T1000 (cell line): ENCODE data around the gene PLAC8L1.
"Not testable (repeated sequence)": the region's sequence is repeated elsewhere in the genome, so short reads cannot be mapped to it uniquely, and the experiment has no call there.

ENCODE experiments used
- DNase-seq: peaks from one replicate; lab custom pipeline; 2025; ENCODE audit warnings: mixed read lengths; lab: John Stamatoyannopoulos, UW

Gene PLAC8L1, protein sequence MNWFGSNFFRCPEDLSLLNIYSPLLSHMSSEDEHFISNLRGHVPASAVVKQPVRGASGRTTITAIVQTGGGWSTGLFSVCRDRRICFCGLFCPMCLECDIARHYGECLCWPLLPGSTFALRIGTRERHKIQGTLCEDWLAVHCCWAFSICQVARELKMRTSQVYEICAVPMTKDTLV

DNA sequence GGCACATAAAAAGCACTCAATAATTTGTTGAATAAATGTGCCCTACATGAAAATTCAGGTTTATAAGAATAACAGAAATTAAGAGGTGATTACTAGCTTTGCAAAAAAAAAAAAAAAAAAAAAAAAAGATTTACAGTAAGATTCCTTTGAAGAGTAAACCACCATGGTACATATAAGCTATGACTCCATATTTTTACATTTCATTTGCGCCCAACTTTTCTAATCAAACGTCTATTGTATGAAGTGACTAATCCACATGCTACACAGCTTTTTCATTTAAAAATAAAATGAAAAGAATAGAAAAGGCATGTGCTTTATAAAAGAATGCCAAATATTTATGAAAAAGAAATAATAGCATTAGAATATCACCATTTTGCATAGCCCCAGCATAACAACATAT, at the start of gene PLAC8L1:
Gene PLAC8L1, minus strand, starts transcription at position 101 of the 400 bp plus-strand sequence. CDS start 1,266 bp downstream, outside the sequence.
- no peak for DNase-seq

DNA sequence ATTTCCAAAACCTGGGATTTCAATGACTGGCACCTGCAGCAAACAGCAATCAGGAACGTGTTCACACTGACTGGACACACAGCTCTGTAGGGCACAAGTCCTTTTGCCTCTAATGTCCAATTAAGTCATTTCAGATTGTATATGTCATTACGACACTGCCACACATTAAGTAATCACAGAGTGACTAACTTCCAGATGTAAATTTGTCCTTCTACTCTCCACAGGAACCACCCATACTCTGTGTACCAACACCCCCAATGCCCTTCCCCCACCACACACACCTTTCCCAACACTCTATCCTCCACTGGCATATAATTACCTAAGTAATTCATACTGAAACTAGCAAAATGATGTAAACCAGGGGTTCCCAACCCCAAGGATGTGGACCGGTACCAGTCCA, 46.6 kb upstream of the PLAC8L1 start:
- DNase-seq: no peak

DNA sequence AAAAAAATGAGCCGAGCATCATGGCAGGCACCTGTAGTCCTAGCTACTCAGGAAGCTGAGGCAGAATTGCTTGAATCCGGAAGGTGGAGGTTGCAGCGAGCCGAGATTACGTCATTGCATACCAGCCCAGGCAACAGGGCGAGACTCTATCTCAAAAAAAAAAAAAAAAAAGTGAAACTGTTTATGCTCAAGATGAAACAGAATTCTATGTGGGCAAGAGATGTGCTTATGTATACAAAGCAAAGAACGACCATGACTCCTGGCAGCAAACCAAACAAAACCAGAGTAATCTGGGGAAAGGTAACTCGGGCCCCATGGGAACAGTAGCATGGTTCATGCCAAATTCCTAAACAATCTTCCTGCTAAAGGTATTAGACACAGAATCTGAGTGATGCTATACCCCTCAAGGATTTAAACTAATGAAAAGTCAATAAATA, 32.6 kb upstream of the PLAC8L1 start:
- DNase-seq: no peak

- DNase-seq: no peak
These were observed 25.2 kb upstream of the PLAC8L1 start for GRCh38 chr5:146130440-146131045.

DNA sequence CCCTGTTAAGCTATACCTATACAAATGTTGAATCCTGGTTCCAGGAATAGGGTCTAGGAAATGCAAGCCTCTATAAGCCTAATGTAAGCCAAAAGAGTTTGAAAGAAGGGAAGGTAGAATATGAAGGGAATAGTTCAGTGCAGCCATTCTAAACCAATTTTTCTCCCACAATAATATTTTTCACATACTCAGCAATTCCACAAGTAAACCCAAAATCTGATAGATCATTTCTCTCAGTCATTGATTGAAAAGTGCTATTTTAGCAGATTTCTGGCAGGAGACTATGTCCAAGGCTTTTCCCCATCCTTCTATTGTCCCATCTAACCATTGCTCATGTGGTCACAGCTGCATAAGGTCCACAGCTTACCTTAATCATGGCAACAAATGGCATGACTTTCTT, 20.7 kb upstream of the PLAC8L1 start:
- DNase-seq: no peak

DNA sequence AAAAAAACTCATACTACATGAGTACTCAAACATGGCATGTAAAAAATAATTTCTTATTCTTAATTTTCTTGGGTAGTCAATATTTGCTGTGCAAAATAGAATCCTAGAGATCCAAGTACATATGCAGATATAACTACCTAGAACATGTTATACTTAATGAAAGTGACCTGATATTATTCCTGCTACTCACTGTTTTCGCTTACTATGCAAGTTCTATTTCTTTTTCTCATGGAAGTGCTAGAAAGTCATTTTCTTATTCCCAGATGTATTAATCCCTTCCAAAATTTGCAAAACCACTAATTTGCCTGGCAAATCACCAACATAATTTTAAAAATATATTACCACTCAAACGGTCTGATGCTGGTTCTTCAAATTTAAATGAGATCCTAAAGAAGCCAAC, 19.2 kb upstream of the PLAC8L1 start:
- no peak for DNase-seq

DNA sequence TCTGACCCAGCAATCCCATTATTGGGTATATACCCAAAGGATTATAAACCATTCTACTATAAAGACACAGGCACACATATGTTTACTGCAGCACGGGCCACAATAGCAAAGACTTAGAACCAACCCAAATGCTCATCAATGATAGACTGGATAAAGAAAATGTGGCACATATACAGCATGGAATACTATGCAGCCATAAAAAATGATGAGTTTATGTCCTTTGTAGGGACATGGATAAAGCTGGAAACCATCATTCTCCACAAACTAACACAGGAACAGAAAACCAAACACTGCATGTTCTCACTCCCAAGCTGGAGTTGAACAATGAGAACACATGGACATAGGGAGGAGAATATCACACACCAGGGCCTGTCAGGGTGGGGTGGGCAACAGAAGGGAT, 16.1 kb upstream of the PLAC8L1 start:
- DNase-seq: not testable (repeated sequence)

- no peak for DNase-seq
These were observed 12.9 kb upstream of the PLAC8L1 start for GRCh38 chr5:146118322-146118721.

- not testable (repeated sequence) for DNase-seq
These were observed 11.8 kb upstream of the PLAC8L1 start for GRCh38 chr5:146117216-146117615.

GRCh38 chr5:146116361-146116760, 11.0 kb upstream of the PLAC8L1 start:
- DNase-seq: no peak

- DNase-seq: no peak
These were observed 7.1 kb upstream of the PLAC8L1 start for GRCh38 chr5:146112476-146112875.

DNA sequence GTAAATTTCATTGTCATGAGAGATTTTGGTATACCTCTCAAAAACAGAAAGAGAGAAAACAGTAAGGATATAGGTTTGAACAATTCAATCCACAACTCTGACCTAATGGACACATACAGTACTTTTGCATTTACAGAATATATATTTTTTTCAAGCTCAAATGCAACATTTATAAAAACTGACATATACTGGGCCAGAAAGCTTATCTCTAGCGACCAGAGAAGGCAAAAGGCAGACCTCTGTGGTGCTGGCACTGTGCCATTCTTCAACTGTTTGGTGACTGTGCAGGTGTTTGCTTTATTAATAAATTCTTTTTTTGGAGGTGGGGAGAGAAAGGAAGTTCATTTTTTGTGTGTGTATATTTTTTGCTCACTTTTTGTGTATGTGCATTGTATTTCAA, 6.0 kb upstream of the PLAC8L1 start:
- no peak for DNase-seq

DNA sequence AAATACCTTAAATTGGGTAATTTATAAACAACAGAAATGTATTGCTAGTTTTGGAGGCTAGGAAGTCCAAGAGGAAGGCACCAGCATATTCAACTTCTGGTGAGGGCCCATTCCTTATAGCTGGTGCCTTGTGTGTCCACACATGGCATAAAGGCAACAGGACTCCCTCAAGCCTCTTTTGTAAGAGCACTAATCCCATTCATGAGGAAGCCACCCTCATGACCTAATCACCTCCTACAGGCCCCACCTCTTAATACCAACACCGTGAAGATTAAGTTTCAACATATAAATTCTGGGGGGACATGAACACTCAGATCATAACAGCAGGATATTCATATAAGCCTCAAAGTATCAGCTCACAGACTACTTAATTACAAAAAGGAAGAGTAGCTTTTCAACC, 4.0 kb upstream of the PLAC8L1 start:
- DNase-seq: no peak

DNA sequence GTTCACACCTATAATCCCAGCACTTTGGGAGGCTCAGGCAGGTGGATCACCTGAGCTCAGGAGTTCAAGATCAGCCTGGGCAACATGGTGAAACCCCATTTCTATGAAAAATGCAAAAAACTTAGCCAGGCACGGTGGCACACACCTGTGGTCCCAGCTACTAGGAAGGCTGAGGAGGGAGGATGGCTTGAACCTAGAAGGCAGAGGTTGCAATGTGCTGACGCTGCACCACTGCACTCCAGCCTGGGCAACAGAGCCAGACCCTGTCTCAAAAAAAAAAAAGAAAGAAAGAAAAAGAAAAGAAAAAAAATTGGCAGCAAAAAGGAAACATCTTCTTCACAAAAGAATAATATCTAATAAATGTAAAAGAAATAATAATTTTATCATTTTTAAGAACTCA, 3.5 kb upstream of the PLAC8L1 start:
- not testable (repeated sequence) for DNase-seq

DNA sequence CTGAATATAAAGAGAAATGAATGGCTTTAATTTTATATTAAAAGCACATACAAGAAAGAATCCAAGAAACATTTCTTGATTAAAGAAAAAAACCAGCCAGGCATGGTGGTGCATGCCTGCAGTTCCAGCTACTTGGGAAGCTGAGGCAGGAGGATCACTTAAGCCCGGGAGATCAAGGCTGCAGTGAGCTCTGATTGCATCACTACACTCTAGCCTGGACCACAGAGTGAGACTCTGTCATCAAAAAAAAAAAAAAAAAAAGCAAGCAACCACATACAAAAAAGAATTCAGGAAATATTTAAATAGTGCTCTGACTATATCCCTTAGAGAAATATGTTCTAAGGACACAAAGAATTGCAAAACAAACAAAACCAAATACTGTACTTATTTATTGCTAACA, 2.5 kb upstream of the PLAC8L1 start:
- no peak for DNase-seq

DNA sequence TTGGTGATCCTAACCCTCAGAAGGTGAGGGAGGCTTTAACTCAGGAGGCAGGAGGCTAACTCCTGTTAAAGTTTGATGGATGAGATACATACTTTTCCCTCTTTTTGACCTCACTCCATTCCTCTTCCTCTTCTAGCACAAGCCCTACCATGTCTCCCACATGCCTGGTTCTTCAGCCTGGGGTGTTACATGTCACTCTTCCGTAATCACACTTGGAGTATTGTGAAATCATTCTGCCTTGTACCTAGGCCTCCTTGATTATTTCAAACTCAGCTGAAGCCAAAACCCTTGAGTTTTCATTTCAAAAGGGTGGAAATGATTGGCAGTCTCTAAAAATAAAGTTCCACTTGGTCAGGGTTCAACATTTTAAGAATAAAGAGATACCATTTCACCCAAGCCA, 1.8 kb downstream of the PLAC8L1 start:
- no peak for DNase-seq

GRCh38 chr5:146101646-146102045, 3.7 kb downstream of the PLAC8L1 start:
- no peak for DNase-seq

DNA sequence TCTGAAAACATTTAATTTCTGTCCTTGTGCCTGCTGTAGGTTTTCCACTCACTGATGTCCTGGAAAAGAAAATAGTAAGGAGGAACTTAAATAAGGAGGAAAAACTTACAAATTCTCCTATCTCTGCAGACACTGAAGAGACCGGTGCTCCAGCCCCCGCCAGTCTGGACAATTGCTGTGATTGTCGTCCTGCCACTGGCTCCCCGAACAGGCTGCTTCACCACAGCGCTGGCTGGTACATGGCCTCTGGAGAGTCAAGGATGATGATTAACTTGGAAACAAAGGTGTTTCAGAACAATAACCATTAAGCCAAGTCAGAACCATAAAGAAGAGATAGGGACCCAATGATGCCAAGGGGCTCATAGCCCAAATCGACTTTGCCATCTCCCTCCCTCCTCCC, 7.3 kb downstream of the PLAC8L1 start:
- no peak for DNase-seq

DNA sequence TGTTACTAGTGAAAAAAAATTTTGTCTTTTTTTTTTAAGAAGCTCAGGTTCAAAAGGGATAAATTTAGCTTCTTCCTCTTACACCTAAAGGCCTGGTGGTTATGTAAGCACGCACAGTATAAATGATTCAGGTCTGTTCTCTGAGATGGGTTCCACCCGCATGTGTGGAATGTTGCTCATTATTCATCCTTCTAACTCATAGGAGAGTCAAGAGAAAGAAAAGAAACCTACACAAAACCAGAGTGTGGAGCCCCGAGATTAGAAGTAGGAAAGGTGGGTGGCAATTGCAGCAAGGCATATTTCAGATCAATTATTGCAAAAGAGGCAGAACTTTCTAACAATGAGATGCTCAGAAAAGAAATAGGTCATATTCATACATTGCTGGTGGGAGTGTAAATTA, 13.5 kb downstream of the PLAC8L1 start:
- no peak for DNase-seq

DNA sequence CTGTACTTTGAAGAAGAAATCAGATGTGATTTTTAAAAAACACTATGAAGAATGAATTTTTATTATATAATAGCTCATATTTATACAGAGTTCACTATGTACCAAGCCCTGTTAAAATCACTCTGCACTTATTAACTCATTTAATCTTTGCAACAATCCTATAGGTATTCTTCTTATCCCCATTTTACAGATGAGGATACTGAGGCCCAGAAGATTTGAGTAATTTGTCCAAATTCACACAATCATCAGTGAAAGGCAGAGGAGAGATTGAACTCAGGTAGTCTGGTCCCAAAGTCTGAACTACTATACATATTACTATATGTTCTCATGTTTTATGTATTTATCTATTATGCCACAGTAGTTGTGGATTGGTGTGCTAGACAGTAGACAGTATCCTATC, 16.1 kb downstream of the PLAC8L1 start:
- no peak for DNase-seq

DNA sequence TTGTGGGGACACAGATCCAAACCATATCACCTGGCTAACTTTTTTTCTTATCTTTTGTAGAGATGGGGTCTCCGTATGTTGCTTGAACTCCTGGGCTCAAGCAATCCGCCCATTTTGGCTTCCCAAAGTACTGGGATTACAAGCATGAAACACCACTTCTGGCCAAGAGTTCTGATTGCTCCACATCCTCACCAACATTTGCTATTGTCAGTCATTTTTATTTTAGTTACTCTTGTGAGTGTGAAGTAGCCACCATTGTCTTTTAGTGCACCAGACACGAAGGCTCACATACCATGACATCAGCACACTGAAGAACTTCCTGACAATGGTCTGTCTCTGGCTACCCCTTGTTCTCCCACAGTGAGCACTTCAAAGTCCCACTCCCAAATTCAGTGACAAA, 17.3 kb downstream of the PLAC8L1 start:
- DNase-seq: no peak

- DNase-seq: no peak
These were observed 21.0 kb downstream of the PLAC8L1 start for GRCh38 chr5:146084376-146084775.

GRCh38 chr5:146082798-146083197, 22.6 kb downstream of the PLAC8L1 start:
- DNase-seq: no peak

- no peak for DNase-seq
These were observed 23.8 kb downstream of the PLAC8L1 start for GRCh38 chr5:146081556-146081955.
